SK-N-SH (cell line): Measurements from ENCODE around the gene MYCT1. TPM values are rescaled to one million over a fixed set of nuclear protein-coding genes. Genes with fewer than 3 reads are reported as not detected.

Experiments
- CTCF ChIA-PET: fragments of 300-600, 350-600 bp; formaldehyde crosslinking; extraction: SDS; loops from one replicate; lab custom pipeline; 2021; lab: Yijun Ruan, JAX
- POLR2A ChIA-PET: fragments of 350-600 bp; sonication (Branson Sonifier 250); formaldehyde crosslinking; extraction: SDS; loops from one replicate; lab custom pipeline; 2020; ENCODE audit warnings: antibody characterized with exemption, inconsistent platforms; lab: Yijun Ruan, JAX
- DNase-seq: peaks from one replicate; pipeline ENCODE4 v3.0.0; 2012
- H2AFZ ChIP-seq: fragments of 200-600 bp; sonication (generic); 2 replicates; pipeline ENCODE4 v1.8.1; 2016; ENCODE audit warnings: antibody characterized with exemption, mild to moderate bottlenecking, low read depth
- H3F3A ChIP-seq: fragments of 200-600 bp; sonication (generic); replicated peaks from 2 replicates; pipeline ENCODE3; 2016; ENCODE audit warnings: antibody characterized with exemption, mild to moderate bottlenecking; ENCODE audit not compliant: insufficient read depth
- H3K27ac ChIP-seq, 2 experiments: fragments of 200-500 bp in 1 of 2; fragments of 200-600 bp in 1 of 2; sonication (Bioruptor generic) in 1 of 2; sonication (generic), shearing (Covaris generic) in 1 of 2; 2 replicates each; pipeline versions ENCODE4 v1.5.1 to v1.6.1; 2014 to 2016; ENCODE audit warnings: low read depth in 2 of 2, inconsistent platforms in 1 of 2, low read length in 1 of 2, mild to moderate bottlenecking in 1 of 2, mixed read lengths in 1 of 2
- H3K27me3 ChIP-seq: fragments of 200-600 bp; sonication (generic), shearing (Covaris generic); 2 replicates; pipeline ENCODE4 v1.6.1; 2016; ENCODE audit warnings: mixed run types; ENCODE audit not compliant: insufficient read depth
- H3K36me3 ChIP-seq, 2 experiments: fragments of 200-500 bp in 1 of 2; fragments of 200-600 bp in 1 of 2; sonication (Bioruptor generic) in 1 of 2; sonication (generic) in 1 of 2; replicated peaks in 1 of 2; 2 replicates each; pipeline versions ENCODE3 to v1.5.1; 2014 to 2016; ENCODE audit warnings: low read length in 1 of 2, mild to moderate bottlenecking in 1 of 2; ENCODE audit not compliant: insufficient read depth in 2 of 2, control insufficient read depth in 1 of 2
- H3K4me1 ChIP-seq, 2 experiments: fragments of 200-500 bp in 1 of 2; fragments of 200-600 bp in 1 of 2; sonication (Bioruptor generic) in 1 of 2; sonication (generic), shearing (Covaris generic) in 1 of 2; 2 replicates each; pipeline versions ENCODE4 v1.5.1 to v1.6.1; 2014 to 2016; ENCODE audit warnings: low read depth in 1 of 2, low read length in 1 of 2, mixed run types in 1 of 2; ENCODE audit not compliant: insufficient read depth in 2 of 2, control insufficient read depth in 1 of 2
- H3K4me2 ChIP-seq: fragments of 200-600 bp; sonication (generic), shearing (Covaris generic); 2 replicates; pipeline ENCODE4 v1.6.1; 2017; ENCODE audit warnings: mixed run types
- H3K4me3 ChIP-seq, 2 experiments: fragments of 200-500 bp in 1 of 2; fragments of 200-600 bp in 1 of 2; sonication (Bioruptor generic) in 1 of 2; sonication (generic), shearing (Covaris generic) in 1 of 2; 2 replicates each; pipeline versions ENCODE4 v1.5.1 to v1.8.1; 2014 to 2016; ENCODE audit warnings: low read depth in 2 of 2, inconsistent platforms in 1 of 2, low read length in 1 of 2, mild to moderate bottlenecking in 1 of 2, mixed read lengths in 1 of 2, moderate library complexity in 1 of 2
- H3K79me2 ChIP-seq: fragments of 200-600 bp; sonication (generic); 2 replicates; pipeline ENCODE4 v1.8.1; 2017; ENCODE audit warnings: mild to moderate bottlenecking; ENCODE audit not compliant: insufficient read depth
- H3K9ac ChIP-seq: fragments of 200-600 bp; sonication (generic); 2 replicates; pipeline ENCODE4 v1.6.1; 2017; ENCODE audit warnings: mixed run types
- H3K9me2 ChIP-seq: fragments of 200-600 bp; sonication (generic); 2 replicates; pipeline ENCODE4 v1.6.1; 2017; ENCODE audit warnings: mixed run types
- H3K9me3 ChIP-seq: fragments of 200-600 bp; sonication (generic); 2 replicates; pipeline ENCODE4 v1.6.1; 2017; ENCODE audit warnings: mixed run types, mild to moderate bottlenecking, moderate library complexity
- H4K20me1 ChIP-seq: fragments of 200-600 bp; sonication (generic); 2 replicates; pipeline ENCODE4 v1.6.1; 2017; ENCODE audit warnings: mild to moderate bottlenecking, mixed run types; ENCODE audit not compliant: insufficient read depth
- CHD2 ChIP-seq: fragments of 150-350 bp; IDR thresholded peaks from 2 replicates; pipeline ENCODE4 v1.6.1; 2018; ENCODE audit warnings: low read length; ENCODE audit not compliant: partially characterized antibody
- EP300 ChIP-seq, 2 experiments: IDR thresholded peaks; 2 replicates each; pipeline versions ENCODE4 v1.4.0 to v1.6.1; 2012; ENCODE audit warnings: borderline replicate concordance in 1 of 2, low read depth in 1 of 2, low read length in 1 of 2
- EZH2phosphoT487 ChIP-seq: fragments of 200-600 bp; sonication (generic); IDR thresholded peaks from 2 replicates; pipeline ENCODE4 v1.6.1; 2017; ENCODE audit warnings: low read depth, mixed run types, mild to moderate bottlenecking, antibody characterized with exemption, moderate library complexity, borderline replicate concordance
- FOSL2 ChIP-seq: IDR thresholded peaks from 2 replicates; pipeline ENCODE4 v1.4.0; 2012; ENCODE audit warnings: low read depth, mild to moderate bottlenecking, moderate library complexity, borderline replicate concordance
- FOXM1 ChIP-seq: IDR thresholded peaks from 2 replicates; pipeline ENCODE4 v1.4.0; 2012; ENCODE audit warnings: low read depth, mild to moderate bottlenecking
- IRF3 ChIP-seq: fragments of 150-350 bp; IDR thresholded peaks from 2 replicates; pipeline ENCODE4 v1.6.1; 2016; ENCODE audit warnings: mild to moderate bottlenecking, low read depth, low read length
- JUND ChIP-seq: IDR thresholded peaks from 2 replicates; pipeline ENCODE4 v1.4.0; 2012
- MAX ChIP-seq: IDR thresholded peaks from 2 replicates; pipeline ENCODE4 v1.4.0; 2012; ENCODE audit warnings: low read depth
- MXI1 ChIP-seq: IDR thresholded peaks from 2 replicates; pipeline ENCODE4 v1.6.1; 2012; ENCODE audit warnings: mild to moderate bottlenecking, low read depth, low read length, improper control_type of control experiment
- NRF1 ChIP-seq: IDR thresholded peaks from 2 replicates; pipeline ENCODE4 v1.6.1; 2012; ENCODE audit warnings: low read depth, mild to moderate bottlenecking, low read length
- PBX3 ChIP-seq: IDR thresholded peaks from 2 replicates; pipeline ENCODE4; 2012
- POLR2AphosphoS5 ChIP-seq: IDR thresholded peaks from 2 replicates; pipeline ENCODE4 v1.6.1; 2012; ENCODE audit warnings: low read depth, low read length
- RAD21 ChIP-seq: IDR thresholded peaks from 2 replicates; pipeline ENCODE4 v1.6.1; 2012; ENCODE audit warnings: mild to moderate bottlenecking, low read length
- REST ChIP-seq: IDR thresholded peaks from 2 replicates; pipeline ENCODE4 v1.6.1; 2012; ENCODE audit warnings: mild to moderate bottlenecking, low read depth, low read length, moderate library complexity
- SIN3A ChIP-seq: IDR thresholded peaks from 2 replicates; pipeline ENCODE4 v1.6.1; 2012; ENCODE audit warnings: low read depth, mild to moderate bottlenecking, low read length, moderate library complexity, borderline replicate concordance
- SMC3 ChIP-seq: IDR thresholded peaks from 2 replicates; pipeline ENCODE4 v1.6.1; 2012; ENCODE audit warnings: low read depth, low read length, improper control_type of control experiment
- TCF12 ChIP-seq: IDR thresholded peaks from 2 replicates; pipeline ENCODE4 v1.4.0; 2012
- USF1 ChIP-seq: IDR thresholded peaks from 2 replicates; pipeline ENCODE4 v1.4.0; 2012; ENCODE audit warnings: low read depth, borderline replicate concordance
- YY1 ChIP-seq: IDR thresholded peaks from 2 replicates; pipeline ENCODE4 v1.4.0; 2012; ENCODE audit warnings: low read depth, mild to moderate bottlenecking
- WGBS: methylation state at CpG from one replicate; pipeline ENCODE4 v1.1.6; 2017; ENCODE audit warnings: low lambda C conversion rate; 5-methylcytosine and 5-hydroxymethylcytosine counted together
- polyA plus RNA-seq, 3 experiments: library from polyadenylated mRNA; depleted of rRNA; stranded (reverse); fragments of >200 nt; gene quantifications; 2 replicates each; pipeline ENCODE4 v1.2.3, GENCODE V29; 2012

Gene MYCT1
- polyA plus RNA-seq, 1 of the 3 experiments (the other 2 are of a cell fraction), result 7.6 TPM

- H3F3A ChIP-seq, result peaks cover 38% of the 10 kb centered on the region
- 54% methylated on average over 4 of the region's 4 CpGs for WGBS
- no peaks in the 10 kb centered on the region for H3K27me3 ChIP-seq
- ChIA-PET POLR2A (no interaction called here), CTCF (interaction anchor here (1.1 to 1.3 kb wide), 3 partner anchors 8 to 230 kb away, joined by 3 to 6 read pairs (median 4); no protein-coding TSS in a partner anchor)
- DNase-seq, result no peak
- peaks cover 2 to 9% of the 10 kb centered on the region in 2 experiments; a peak in 3 of 4 replicates for H3K4me1 ChIP-seq
- no peak overlapping the region; the same call in 1 of the 2 replicates for H2AFZ ChIP-seq
- H3K9me2 ChIP-seq, result no peaks in the 10 kb centered on the region
- 0 out of 2 replicates have a peak, but pooled peaks have one; percentile 12 for TF ChIP-seq PBX3
- no peak for TF ChIP-seq JUND
- no peak overlapping the region for H3K4me2 ChIP-seq
- peak overlapping the region; percentile 13; the same call in 1 of the 2 replicates for H3K9ac ChIP-seq
- peaks cover 31% of the 10 kb centered on the region for H3K79me2 ChIP-seq
- no peaks in the 10 kb centered on the region for H4K20me1 ChIP-seq
- H3K4me3 ChIP-seq, result no peak overlapping the region
- peaks cover 0 to 8% of the 10 kb centered on the region in 2 experiments for H3K36me3 ChIP-seq
- peak overlapping the region in 1 of 2 experiments; percentile 92; a peak in 2 of 4 replicates for H3K27ac ChIP-seq
- no peaks in the 10 kb centered on the region for H3K9me3 ChIP-seq
Observed at GRCh38 chr6:152721956-152722355, 24.3 kb downstream of the MYCT1 start.

GRCh38 chr6:152723398-152723797 lies 25.7 kb downstream of the MYCT1 start:
- Histone ChIP-seq H3K36me3 (peaks cover 0 to 3% of the 10 kb centered on the region in 2 experiments), H3K27me3 (no peaks in the 10 kb centered on the region), H3F3A (peaks cover 38% of the 10 kb centered on the region), H3K9me3 (no peaks in the 10 kb centered on the region), H2AFZ (peak overlapping the region; percentile 63), H3K9ac (peak overlapping the region; percentile 55; the same call in 1 of the 2 replicates), H3K9me2 (no peaks in the 10 kb centered on the region), H3K4me2 (peak overlapping the region; percentile 60; the same call in 1 of the 2 replicates), H3K27ac (peak overlapping the region; percentile 70 to 92), H4K20me1 (no peaks in the 10 kb centered on the region), H3K4me3 (no peak overlapping the region), H3K79me2 (peaks cover 17% of the 10 kb centered on the region), H3K4me1 (peaks cover 2 to 9% of the 10 kb centered on the region in 2 experiments; a peak in 3 of 4 replicates)
- no peak for DNase-seq
- TF ChIP-seq USF1 (no peak), YY1 (no peak), MXI1 (no peak), FOXM1 (no peak), PBX3 (peak; percentile 64), SIN3A (no peak), FOSL2 (peak; percentile 47; the same call in 1 of the 2 replicates), TCF12 (peak; percentile 78), SMC3 (no peak), POLR2AphosphoS5 (no peak), CHD2 (no peak), EZH2phosphoT487 (no peak), NRF1 (no peak), IRF3 (no peak), RAD21 (no peak), MAX (no peak), EP300 (IDR thresholded peaks at IDR 0.05; ENCODE audit: borderline replicate concordance in 1 of 2, low read depth in 1 of 2, low read length in 1 of 2) (peak in 1 of 2 experiments; percentile 43; a peak in 1 of 4 replicates), REST (no peak), JUND (no peak; the same call in 1 of the 2 replicates)
- POLR2A ChIA-PET, result no interaction called here
- WGBS, result 0% methylated on average over 1 of the region's 1 CpG
- CTCF ChIA-PET, result interaction anchor here (2.3 kb wide), 1 partner anchor 25 kb away, joined by 10 read pairs; no protein-coding TSS in a partner anchor
